ENCODE measurements around the gene HOXB2.
"Not testable (repeated sequence)": the region's sequence is repeated elsewhere in the genome, so short reads cannot be mapped to it uniquely, and the experiment has no call there.

Gene HOXB2

GRCh38 chr17:48510381-48510760 is 34.5 kb downstream of the HOXB2 start:
- no peak overlapping the region for H2BK120ac ChIP-seq (ENCODE audit: low read depth, low read length)
- H2BK15ac ChIP-seq (replicated peaks; ENCODE audit: low read depth), result no peak overlapping the region
- H3K79me2 ChIP-seq (ENCODE audit: control insufficient read depth, insufficient read depth, low read length), result no peaks in the 10 kb centered on the region
- H3K9ac ChIP-seq (ENCODE audit: low read length), result no peak overlapping the region
- no peaks in the 10 kb centered on the region for H3K79me1 ChIP-seq (ENCODE audit: low read length)
- H4K8ac ChIP-seq (ENCODE audit: low read depth, low read length), result no peak overlapping the region
- no peak overlapping the region for H3K18ac ChIP-seq (ENCODE audit: low read length)
- H3K4ac ChIP-seq (ENCODE audit: low read depth, low read length), result no peak overlapping the region
- no peak overlapping the region for H2BK5ac ChIP-seq (ENCODE audit: low read length)
- H3K56ac ChIP-seq (ENCODE audit: low read length), result no peak overlapping the region
- no peaks in the 10 kb centered on the region for H3K4me1 ChIP-seq (ENCODE audit: control insufficient read depth, low read depth, low read length)
- H3K23ac ChIP-seq (ENCODE audit: low read length), result no peak overlapping the region
- no peaks in the 10 kb centered on the region for H3K36me3 ChIP-seq (ENCODE audit: control insufficient read depth, insufficient read depth, low read length)
- H2AK5ac ChIP-seq (ENCODE audit: low read length), result no peak overlapping the region
- no peak overlapping the region for H4K5ac ChIP-seq (ENCODE audit: low read length)
- WGBS (ENCODE audit: extremely low coverage, insufficient coverage, low lambda C conversion rate), result no CpG with 5 or more reads among the region's 2 CpGs
- no peaks in the 10 kb centered on the region for H3K27me3 ChIP-seq (ENCODE audit: insufficient read depth, low read length, poor library complexity)
- H3K4me3 ChIP-seq (ENCODE audit: low read length), result no peak overlapping the region
- no peak for DNase-seq
- no peak overlapping the region for H3K27ac ChIP-seq (ENCODE audit: low read depth, low read length)
- no peak overlapping the region for H3K4me2 ChIP-seq (ENCODE audit: low read length)

GRCh38 chr17:48509708-48510107 is 35.2 kb downstream of the HOXB2 start:
- H3K36me3 ChIP-seq (ENCODE audit: control insufficient read depth, insufficient read depth, low read length); H3K79me2 ChIP-seq (ENCODE audit: control insufficient read depth, insufficient read depth, low read length); H3K23ac ChIP-seq (ENCODE audit: low read length); H2BK15ac ChIP-seq (replicated peaks; ENCODE audit: low read depth); H3K18ac ChIP-seq (ENCODE audit: low read length); DNase-seq; H4K8ac ChIP-seq (ENCODE audit: low read depth, low read length); H3K9ac ChIP-seq (ENCODE audit: low read length); H2BK120ac ChIP-seq (ENCODE audit: low read depth, low read length); H4K5ac ChIP-seq (ENCODE audit: low read length); H3K56ac ChIP-seq (ENCODE audit: low read length); H3K4me2 ChIP-seq (ENCODE audit: low read length); H3K79me1 ChIP-seq (ENCODE audit: low read length); H2BK5ac ChIP-seq (ENCODE audit: low read length); H3K4ac ChIP-seq (ENCODE audit: low read depth, low read length); H2AK5ac ChIP-seq (ENCODE audit: low read length); H3K4me3 ChIP-seq (ENCODE audit: low read length); H3K27me3 ChIP-seq (ENCODE audit: insufficient read depth, low read length, poor library complexity); H3K4me1 ChIP-seq (ENCODE audit: control insufficient read depth, low read depth, low read length); H3K27ac ChIP-seq (ENCODE audit: low read depth, low read length): not testable (repeated sequence)
- WGBS (ENCODE audit: extremely low coverage, insufficient coverage, low lambda C conversion rate), result no CpG with 5 or more reads among the region's 7 CpGs

- Histone ChIP-seq H4K8ac (ENCODE audit: low read depth, low read length) (no peak overlapping the region), H3K4ac (ENCODE audit: low read depth, low read length) (no peak overlapping the region), H3K9ac (ENCODE audit: low read length) (no peak overlapping the region), H2BK5ac (ENCODE audit: low read length) (no peak overlapping the region), H3K79me1 (ENCODE audit: low read length) (no peaks in the 10 kb centered on the region), H2BK120ac (ENCODE audit: low read depth, low read length) (no peak overlapping the region), H4K5ac (ENCODE audit: low read length) (no peak overlapping the region), H3K27ac (ENCODE audit: low read depth, low read length) (no peak overlapping the region), H3K79me2 (ENCODE audit: control insufficient read depth, insufficient read depth, low read length) (no peaks in the 10 kb centered on the region), H3K36me3 (ENCODE audit: control insufficient read depth, insufficient read depth, low read length) (no peaks in the 10 kb centered on the region), H3K4me2 (ENCODE audit: low read length) (no peak overlapping the region), H3K23ac (ENCODE audit: low read length) (no peak overlapping the region), H3K4me3 (ENCODE audit: low read length) (no peak overlapping the region), H3K27me3 (ENCODE audit: insufficient read depth, low read length, poor library complexity) (no peaks in the 10 kb centered on the region), H2BK15ac (replicated peaks; ENCODE audit: low read depth) (no peak overlapping the region), H3K18ac (ENCODE audit: low read length) (no peak overlapping the region), H3K4me1 (ENCODE audit: control insufficient read depth, low read depth, low read length) (no peaks in the 10 kb centered on the region), H2AK5ac (ENCODE audit: low read length) (no peak overlapping the region), H3K56ac (ENCODE audit: low read length) (no peak overlapping the region)
- DNase-seq, result no peak
- WGBS (ENCODE audit: extremely low coverage, insufficient coverage, low lambda C conversion rate), result no CpG with 5 or more reads among the region's 5 CpGs
Measured at GRCh38 chr17:48506246-48506645, 38.7 kb downstream of the HOXB2 start.

- H3K4me3 ChIP-seq (ENCODE audit: low read length), result no peak overlapping the region
- no peak overlapping the region for H2BK5ac ChIP-seq (ENCODE audit: low read length)
- H3K27ac ChIP-seq (ENCODE audit: low read depth, low read length), result no peak overlapping the region
- no peak overlapping the region for H2BK15ac ChIP-seq (replicated peaks; ENCODE audit: low read depth)
- no peak overlapping the region for H3K4ac ChIP-seq (ENCODE audit: low read depth, low read length)
- peak; percentile 83 for DNase-seq
- no peak overlapping the region for H3K9ac ChIP-seq (ENCODE audit: low read length)
- no peaks in the 10 kb centered on the region for H3K36me3 ChIP-seq (ENCODE audit: control insufficient read depth, insufficient read depth, low read length)
- no peaks in the 10 kb centered on the region for H3K4me1 ChIP-seq (ENCODE audit: control insufficient read depth, low read depth, low read length)
- H3K18ac ChIP-seq (ENCODE audit: low read length), result no peak overlapping the region
- no peaks in the 10 kb centered on the region for H3K79me2 ChIP-seq (ENCODE audit: control insufficient read depth, insufficient read depth, low read length)
- no peaks in the 10 kb centered on the region for H3K27me3 ChIP-seq (ENCODE audit: insufficient read depth, low read length, poor library complexity)
- H3K79me1 ChIP-seq (ENCODE audit: low read length), result no peaks in the 10 kb centered on the region
- no CpG with 5 or more reads among the region's 1 CpG for WGBS (ENCODE audit: extremely low coverage, insufficient coverage, low lambda C conversion rate)
- H3K56ac ChIP-seq (ENCODE audit: low read length), result no peak overlapping the region
- no peak overlapping the region for H4K8ac ChIP-seq (ENCODE audit: low read depth, low read length)
- H2AK5ac ChIP-seq (ENCODE audit: low read length), result no peak overlapping the region
- no peak overlapping the region for H2BK120ac ChIP-seq (ENCODE audit: low read depth, low read length)
- no peak overlapping the region for H3K23ac ChIP-seq (ENCODE audit: low read length)
- H4K5ac ChIP-seq (ENCODE audit: low read length), result no peak overlapping the region
- no peak overlapping the region for H3K4me2 ChIP-seq (ENCODE audit: low read length)
Measured at GRCh38 chr17:48505788-48506187, 39.1 kb downstream of the HOXB2 start.

- Histone ChIP-seq H3K56ac (ENCODE audit: low read length) (no peak overlapping the region), H3K27ac (ENCODE audit: low read depth, low read length) (no peak overlapping the region), H3K23ac (ENCODE audit: low read length) (no peak overlapping the region), H4K8ac (ENCODE audit: low read depth, low read length) (no peak overlapping the region), H3K4me2 (ENCODE audit: low read length) (no peak overlapping the region), H2AK5ac (ENCODE audit: low read length) (no peak overlapping the region), H3K9ac (ENCODE audit: low read length) (no peak overlapping the region), H3K27me3 (ENCODE audit: insufficient read depth, low read length, poor library complexity) (no peaks in the 10 kb centered on the region), H3K79me1 (ENCODE audit: low read length) (no peaks in the 10 kb centered on the region), H3K18ac (ENCODE audit: low read length) (no peak overlapping the region), H3K4me1 (ENCODE audit: control insufficient read depth, low read depth, low read length) (no peaks in the 10 kb centered on the region), H4K5ac (ENCODE audit: low read length) (no peak overlapping the region), H3K79me2 (ENCODE audit: control insufficient read depth, insufficient read depth, low read length) (no peaks in the 10 kb centered on the region), H2BK15ac (replicated peaks; ENCODE audit: low read depth) (no peak overlapping the region), H3K4me3 (ENCODE audit: low read length) (no peak overlapping the region), H2BK120ac (ENCODE audit: low read depth, low read length) (no peak overlapping the region), H2BK5ac (ENCODE audit: low read length) (no peak overlapping the region), H3K4ac (ENCODE audit: low read depth, low read length) (no peak overlapping the region), H3K36me3 (ENCODE audit: control insufficient read depth, insufficient read depth, low read length) (no peaks in the 10 kb centered on the region)
- no peak for DNase-seq
- WGBS (ENCODE audit: extremely low coverage, insufficient coverage, low lambda C conversion rate), result no CpG with 5 or more reads among the region's 2 CpGs
Measured at GRCh38 chr17:48504953-48505352, 40.0 kb downstream of the HOXB2 start.

GRCh38 chr17:48503747-48504146 is 41.2 kb downstream of the HOXB2 start:
- no peak overlapping the region for H3K4me2 ChIP-seq (ENCODE audit: low read length)
- DNase-seq, result peak; percentile 80
- H4K5ac ChIP-seq (ENCODE audit: low read length), result no peak overlapping the region
- no peak overlapping the region for H2BK5ac ChIP-seq (ENCODE audit: low read length)
- no peak overlapping the region for H2AK5ac ChIP-seq (ENCODE audit: low read length)
- H2BK15ac ChIP-seq (replicated peaks; ENCODE audit: low read depth), result no peak overlapping the region
- H3K27me3 ChIP-seq (ENCODE audit: insufficient read depth, low read length, poor library complexity), result no peaks in the 10 kb centered on the region
- H3K79me2 ChIP-seq (ENCODE audit: control insufficient read depth, insufficient read depth, low read length), result no peaks in the 10 kb centered on the region
- no peak overlapping the region for H4K8ac ChIP-seq (ENCODE audit: low read depth, low read length)
- H3K56ac ChIP-seq (ENCODE audit: low read length), result no peak overlapping the region
- H3K27ac ChIP-seq (ENCODE audit: low read depth, low read length), result no peak overlapping the region
- H2BK120ac ChIP-seq (ENCODE audit: low read depth, low read length), result no peak overlapping the region
- no peak overlapping the region for H3K4ac ChIP-seq (ENCODE audit: low read depth, low read length)
- H3K36me3 ChIP-seq (ENCODE audit: control insufficient read depth, insufficient read depth, low read length), result no peaks in the 10 kb centered on the region
- no peak overlapping the region for H3K18ac ChIP-seq (ENCODE audit: low read length)
- H3K4me1 ChIP-seq (ENCODE audit: control insufficient read depth, low read depth, low read length), result no peaks in the 10 kb centered on the region
- no peak overlapping the region for H3K4me3 ChIP-seq (ENCODE audit: low read length)
- H3K9ac ChIP-seq (ENCODE audit: low read length), result no peak overlapping the region
- no CpG with 5 or more reads among the region's 5 CpGs for WGBS (ENCODE audit: extremely low coverage, insufficient coverage, low lambda C conversion rate)
- no peak overlapping the region for H3K23ac ChIP-seq (ENCODE audit: low read length)
- H3K79me1 ChIP-seq (ENCODE audit: low read length), result no peaks in the 10 kb centered on the region
